Adipose tissue (tissue), 3 donors: ENCODE data around the gene TBL1XR1. TPM values are rescaled to one million over a fixed set of nuclear protein-coding genes. Genes with fewer than 3 reads are reported as not detected.

Experiments used
- H3K27ac ChIP-seq: one replicate; pipeline ENCODE4 v1.5.1; 2013; ENCODE audit warnings: low read depth, low read length
- WGBS, 3 donors: extraction: QIAGEN DNeasy Blood & Tissue Kit; methylation state at CpG; one replicate each; pipeline ENCODE4 v1.1.7; 2013; 5-methylcytosine and 5-hydroxymethylcytosine counted together
- polyA plus RNA-seq, 3 donors: library from polyadenylated mRNA; stranded (reverse); fragments of 200-250 nt; gene quantifications; one replicate each; pipeline ENCODE4 v1.2.3, GENCODE V29; 2013
- donor health status: healthy with polysubstance abuse.
- donor health status: Bipolar disorder and iron deficiency.
- donor health status: healthy.

TBL1XR1 gene
- polyA plus RNA-seq, 3 donors: 10.8 to 34.0 (median 16.0) TPM

DNA sequence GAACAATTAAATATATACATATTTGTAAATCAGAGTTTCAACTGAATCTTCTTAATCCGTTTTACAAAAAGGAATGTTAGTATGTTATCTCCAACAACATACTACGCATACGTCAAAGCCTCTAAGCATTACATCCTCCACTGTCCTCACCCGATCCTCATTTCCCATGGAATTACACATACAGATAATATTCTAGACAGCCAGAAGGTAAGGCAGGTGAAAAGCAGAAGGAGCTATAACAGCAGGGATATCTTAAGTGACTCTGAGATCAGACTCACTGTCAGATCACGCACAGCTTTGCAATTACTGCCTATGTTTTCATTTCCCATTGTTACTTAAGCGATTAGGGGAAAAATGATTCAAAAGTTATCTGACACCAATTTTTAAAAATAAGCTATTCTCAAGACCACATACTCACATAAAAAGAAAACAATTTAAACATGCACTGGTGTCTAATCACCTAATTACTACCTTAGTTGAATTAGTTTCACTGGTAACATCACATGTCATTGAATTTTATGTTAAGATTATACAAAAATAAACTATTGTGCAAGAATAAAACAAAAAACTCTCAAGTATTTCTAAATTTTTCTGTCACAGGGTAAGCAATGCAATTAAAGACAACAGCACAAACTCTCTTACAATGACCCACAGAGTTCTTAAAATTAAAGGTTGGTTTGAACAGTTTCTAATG is 92.8 kb downstream of the TBL1XR1 start:
- no peak overlapping the region for H3K27ac ChIP-seq
- 88 to 92% (median 89%) methylated on average over 6 of the region's 6 CpGs for WGBS, 3 donors

DNA sequence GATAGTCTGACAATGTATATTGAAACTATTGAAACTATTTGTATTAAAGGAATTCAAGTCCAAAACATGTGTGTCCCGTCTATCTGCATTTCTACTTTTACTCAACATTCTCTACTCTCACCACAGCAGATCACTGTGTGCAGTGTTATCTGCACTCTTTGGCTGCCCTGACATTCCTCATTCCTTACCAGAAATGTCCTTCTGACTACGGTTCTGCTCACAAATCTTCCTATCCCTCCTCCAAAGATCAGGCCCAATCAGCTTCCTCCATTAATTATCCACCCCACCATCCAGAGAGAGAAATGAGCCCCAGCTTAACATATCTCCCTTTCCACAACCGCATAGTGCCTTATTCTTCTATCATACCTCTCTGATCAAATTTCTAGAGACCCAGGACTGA is 94.7 kb downstream of the TBL1XR1 start:
- 41 to 65% (median 59%) methylated on average over 3 of the region's 3 CpGs for WGBS, 3 donors
- H3K27ac ChIP-seq: no peak overlapping the region

DNA sequence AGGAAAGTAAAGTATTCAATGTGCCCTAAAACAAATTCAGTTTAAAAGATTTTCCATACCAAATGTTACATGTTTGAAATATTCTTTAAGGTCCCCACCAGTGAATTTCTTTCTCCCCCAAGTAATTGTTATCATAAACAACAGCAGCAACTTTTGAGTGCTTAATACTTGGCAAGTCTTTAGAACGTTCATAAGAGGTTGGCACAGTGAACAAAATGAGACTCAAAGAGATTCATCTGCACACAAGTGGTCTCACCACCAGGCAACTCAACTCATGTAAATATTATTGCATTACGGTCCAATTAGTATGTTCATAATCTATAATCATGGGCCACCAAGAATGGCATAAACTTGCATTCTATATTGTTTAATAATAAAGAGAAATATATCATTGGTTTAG is 98.7 kb downstream of the TBL1XR1 start:
- no peak overlapping the region for H3K27ac ChIP-seq
- WGBS, 3 donors: 31 to 86% (median 74%) methylated on average over 2 of the region's 2 CpGs

DNA sequence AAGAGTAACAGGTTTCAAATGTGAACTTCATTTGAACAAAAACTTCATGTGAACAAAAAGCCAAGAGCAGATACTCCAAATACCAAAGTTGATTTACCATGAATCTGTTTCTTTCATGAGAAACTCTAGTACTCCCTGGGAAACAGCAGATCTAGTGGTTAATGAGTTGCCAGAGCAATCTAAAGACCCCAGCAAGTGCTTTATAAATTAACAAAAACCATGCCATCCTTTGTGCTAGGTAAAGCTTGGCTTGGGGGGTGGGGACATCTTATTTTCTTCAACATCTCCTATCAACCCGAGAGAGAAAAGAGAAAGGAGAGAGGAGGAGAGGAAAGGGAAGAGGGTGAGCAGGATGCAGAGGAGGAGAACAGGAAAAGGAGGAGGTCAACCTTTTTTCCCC is 100.7 kb downstream of the TBL1XR1 start:
- 28 to 57% (median 52%) methylated on average over 1 of the region's 1 CpG for WGBS, 3 donors
- H3K27ac ChIP-seq: no peak overlapping the region

DNA sequence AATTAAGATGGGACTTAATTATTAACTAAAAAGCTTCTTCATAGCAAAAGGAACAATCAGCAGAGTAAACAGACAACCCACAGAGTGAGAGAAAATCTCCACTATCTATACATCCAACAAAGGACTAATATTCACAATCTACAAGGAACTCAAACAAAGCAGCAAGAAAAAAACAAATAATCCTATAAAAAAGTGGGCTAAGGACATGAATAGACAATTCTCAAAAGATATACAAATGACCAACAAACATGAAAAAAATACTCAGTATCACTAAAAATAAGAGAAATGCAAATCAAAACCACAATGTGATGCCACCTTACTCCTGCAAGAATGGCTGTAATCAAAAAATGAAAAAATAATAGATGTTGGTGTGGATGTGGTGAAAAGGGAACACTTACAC is 103.3 kb downstream of the TBL1XR1 start:
- no peak overlapping the region for H3K27ac ChIP-seq

DNA sequence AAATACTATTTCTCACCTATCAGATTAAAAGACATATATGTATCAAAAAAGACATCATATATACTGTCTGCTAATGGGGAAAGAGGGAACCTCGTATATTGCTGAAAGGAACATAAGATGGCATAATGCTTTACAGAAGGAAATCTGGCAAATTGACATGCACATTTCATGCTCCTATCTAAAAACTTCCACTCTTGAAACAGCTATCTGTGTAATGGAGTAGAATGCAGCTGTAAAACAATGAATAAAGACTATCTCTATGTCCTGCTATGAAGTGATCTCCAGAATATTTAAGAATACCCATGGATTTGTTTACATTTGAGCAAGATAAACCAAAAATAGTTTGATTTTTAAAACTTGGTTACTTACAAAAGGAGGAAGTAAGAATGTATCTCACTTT is 107.4 kb downstream of the TBL1XR1 start:
- no peak overlapping the region for H3K27ac ChIP-seq
- WGBS, 3 donors: 46 to 74% (median 48%) methylated on average over 1 of the region's 1 CpG

DNA sequence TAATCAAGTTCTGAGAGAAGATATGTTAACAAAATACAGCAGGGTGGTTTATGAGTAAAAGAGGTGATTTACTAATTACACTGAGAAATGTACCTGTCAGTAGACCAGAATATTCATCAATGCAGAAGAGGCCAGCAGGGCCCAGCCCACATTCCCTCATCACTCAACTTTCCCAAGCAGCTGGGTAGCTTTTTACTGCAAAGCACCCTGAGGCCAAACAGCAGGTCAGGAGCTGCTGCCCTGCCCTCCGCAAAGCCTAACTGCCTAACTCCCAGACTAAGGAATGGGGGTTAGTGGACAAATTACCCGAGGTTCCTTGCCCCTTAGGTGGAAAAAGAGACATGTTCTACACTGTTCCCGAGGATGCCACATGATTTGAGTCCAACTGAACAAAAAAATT is 108.2 kb downstream of the TBL1XR1 start:
- WGBS, 3 donors: 81 to 85% (median 84%) methylated on average over 3 of the region's 3 CpGs
- no peak overlapping the region for H3K27ac ChIP-seq

DNA sequence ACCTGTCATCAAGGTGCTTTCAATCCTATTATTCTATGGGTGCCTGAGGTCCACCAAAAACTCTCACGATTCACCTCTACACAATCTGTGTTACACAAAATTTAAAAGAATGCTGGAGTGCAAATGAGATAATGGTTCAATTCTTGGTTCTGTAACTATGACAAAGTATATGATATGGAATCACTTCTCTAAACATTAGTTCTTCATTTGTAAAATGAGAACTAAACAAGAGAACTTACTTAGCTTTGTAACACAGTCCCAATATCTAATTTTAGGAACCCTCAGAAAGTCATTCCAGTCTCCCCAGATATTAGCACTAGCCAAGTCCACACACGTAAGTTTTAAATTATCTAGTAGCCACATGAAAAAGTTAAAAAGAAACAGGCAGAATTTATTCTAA is 111.5 kb downstream of the TBL1XR1 start:
- H3K27ac ChIP-seq: no peak overlapping the region
- 43 to 71% (median 55%) methylated on average over 2 of the region's 2 CpGs for WGBS, 3 donors

DNA sequence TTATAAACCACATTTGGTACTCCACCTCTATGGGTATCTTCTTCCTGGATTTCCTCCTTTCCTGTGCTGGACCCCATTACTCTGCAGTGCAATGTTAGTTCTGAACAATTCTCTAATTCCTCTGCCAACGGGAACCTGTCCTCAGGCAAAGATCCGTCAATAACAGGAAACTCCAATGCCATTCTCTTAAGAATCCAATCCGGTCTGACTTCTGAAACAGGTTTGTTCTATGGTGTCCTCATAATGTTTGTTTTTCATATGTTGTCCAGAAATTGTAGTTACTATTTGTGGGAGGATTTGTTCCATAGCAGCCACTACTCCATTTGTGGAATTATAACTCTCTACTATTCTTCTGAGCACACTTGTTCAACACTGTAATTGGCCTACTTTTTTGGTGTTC is 112.7 kb downstream of the TBL1XR1 start:
- WGBS, 3 donors: 78 to 85% (median 84%) methylated on average over 3 of the region's 3 CpGs
- H3K27ac ChIP-seq: no peak overlapping the region

DNA sequence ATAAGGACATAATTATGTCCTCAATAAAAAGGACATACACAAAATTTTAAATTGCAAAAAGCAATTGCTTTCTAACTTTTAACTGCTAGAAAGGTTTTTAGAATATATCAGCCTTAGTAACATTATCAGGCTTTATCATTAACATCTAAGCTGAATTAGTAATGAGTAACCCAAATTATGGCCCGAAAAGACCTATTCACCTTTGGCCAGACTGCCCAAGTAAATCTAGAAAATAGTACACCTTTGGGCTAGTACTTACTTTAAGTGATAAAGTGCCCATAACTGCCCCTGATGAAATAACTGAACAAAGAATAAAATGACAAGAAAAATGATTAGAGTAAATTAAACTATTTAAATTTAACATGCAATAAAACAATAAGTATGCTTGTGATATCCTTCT is 117.2 kb downstream of the TBL1XR1 start:
- H3K27ac ChIP-seq: no peak overlapping the region
- WGBS, 3 donors: 29 to 92% (median 88%) methylated on average over 1 of the region's 1 CpG

DNA sequence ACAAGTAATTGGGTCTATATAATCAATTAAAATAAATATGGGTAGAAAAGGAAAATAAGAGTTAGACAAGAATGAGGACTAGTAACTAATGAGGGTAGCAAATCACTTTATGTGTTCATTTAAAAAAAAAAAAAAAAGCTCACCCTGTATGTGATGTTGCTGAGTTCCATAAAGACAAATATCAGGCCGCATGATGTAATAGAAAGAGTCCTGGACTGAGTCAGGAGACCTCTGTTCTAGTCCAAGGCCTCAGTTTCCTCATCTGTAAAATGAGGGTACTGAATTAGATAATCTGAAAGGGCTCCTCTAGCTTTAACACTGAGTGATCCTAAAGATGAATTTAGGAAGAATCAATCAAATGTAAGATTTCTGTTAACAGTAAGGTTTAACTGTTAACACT is 117.6 kb downstream of the TBL1XR1 start:
- no peak overlapping the region for H3K27ac ChIP-seq
- WGBS, 3 donors: 84 to 100% (median 98%) methylated on average over 1 of the region's 1 CpG

DNA sequence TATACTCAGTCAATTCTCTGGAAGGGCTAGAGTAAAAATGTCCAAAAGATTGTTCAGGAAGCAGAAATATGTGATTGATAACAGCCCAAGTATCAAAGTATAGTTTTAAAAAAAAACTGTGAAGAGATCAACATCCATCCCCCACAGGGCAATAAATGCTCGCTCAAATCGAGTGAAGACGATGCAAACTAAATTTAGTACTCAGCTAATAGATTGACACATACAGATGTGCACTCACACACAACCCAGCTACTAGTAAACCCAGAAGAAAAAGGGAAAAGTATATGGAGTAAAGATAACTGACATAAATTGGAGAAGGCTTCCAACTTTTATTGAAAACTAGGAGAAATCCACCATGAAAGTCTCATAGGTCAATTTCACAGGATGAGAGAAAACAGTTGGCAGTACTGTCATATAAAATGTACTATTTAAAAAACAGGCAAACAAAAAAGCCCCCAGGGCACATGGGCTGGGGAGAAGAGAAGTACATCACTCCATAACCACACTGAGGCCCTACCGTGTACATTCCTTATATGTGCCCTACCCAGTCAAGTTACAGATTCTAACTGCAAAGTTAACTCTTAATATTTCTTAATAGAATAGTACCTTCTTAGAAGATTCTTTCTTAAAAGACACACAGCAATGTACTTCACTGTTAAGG is 125.7 kb downstream of the TBL1XR1 start:
- no peak overlapping the region for H3K27ac ChIP-seq
- WGBS, 3 donors: 72 to 89% (median 76%) methylated on average over 4 of the region's 4 CpGs

DNA sequence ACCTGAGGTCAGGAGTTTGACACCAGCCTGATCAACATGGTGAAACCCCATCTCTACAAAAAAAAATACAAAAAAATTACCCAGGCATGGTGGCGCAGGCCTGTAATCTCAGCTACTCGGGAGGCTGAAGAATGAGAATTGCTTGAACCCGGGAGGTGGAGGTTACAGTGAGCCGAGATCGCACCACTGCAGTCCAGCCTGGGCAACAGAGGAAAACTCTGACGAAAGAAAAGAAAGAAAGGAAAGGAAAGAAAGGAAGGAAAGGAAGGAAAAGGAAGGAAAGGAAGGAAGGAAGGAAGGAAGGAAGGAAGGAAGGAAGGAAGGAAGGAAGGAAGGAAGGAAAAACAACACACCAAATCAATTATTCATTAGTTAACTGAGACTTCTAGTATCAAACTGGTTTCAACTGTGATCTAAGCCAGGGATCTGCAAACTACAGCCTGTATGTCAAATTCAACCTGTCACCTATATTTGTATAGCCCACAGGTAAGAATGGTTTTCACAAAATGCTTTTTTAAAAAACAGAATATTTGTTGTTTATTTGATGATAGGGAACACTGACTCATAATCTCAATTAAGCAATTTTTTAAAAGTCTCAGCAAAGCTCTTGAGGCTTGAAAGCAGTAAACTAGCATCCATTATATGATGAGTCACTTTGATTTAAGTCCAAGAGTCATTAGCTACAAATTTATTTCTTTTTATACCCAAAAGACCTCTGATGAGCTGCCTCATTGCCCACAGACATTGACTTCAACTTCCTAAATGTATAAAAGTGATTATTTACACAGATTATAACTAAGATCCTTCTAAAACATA is 127.6 kb downstream of the TBL1XR1 start:
- WGBS, 3 donors: 93 to 96% (median 95%) methylated on average over 6 of the region's 6 CpGs
- H3K27ac ChIP-seq: no peak overlapping the region

DNA sequence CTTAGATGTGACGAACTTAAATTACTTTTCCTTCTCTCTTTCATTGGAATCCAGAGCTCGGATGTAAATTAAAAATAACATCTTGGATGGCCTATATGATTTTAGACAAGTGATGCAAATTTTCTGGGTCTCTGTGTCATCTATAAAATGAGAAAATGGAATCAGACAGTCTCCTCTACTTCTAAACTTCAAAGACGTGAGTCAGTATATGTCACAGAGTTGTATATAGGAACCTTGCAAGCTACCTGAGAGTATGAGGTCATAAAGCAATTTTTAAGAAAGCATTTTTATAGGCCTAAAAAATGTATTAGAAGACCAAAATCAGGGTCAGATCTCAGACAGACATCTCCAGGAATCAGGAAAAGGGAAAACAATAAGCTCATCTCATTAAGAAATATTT is 128.3 kb downstream of the TBL1XR1 start:
- 93 to 97% (median 96%) methylated on average over 3 of the region's 3 CpGs for WGBS, 3 donors
- H3K27ac ChIP-seq: no peak overlapping the region

DNA sequence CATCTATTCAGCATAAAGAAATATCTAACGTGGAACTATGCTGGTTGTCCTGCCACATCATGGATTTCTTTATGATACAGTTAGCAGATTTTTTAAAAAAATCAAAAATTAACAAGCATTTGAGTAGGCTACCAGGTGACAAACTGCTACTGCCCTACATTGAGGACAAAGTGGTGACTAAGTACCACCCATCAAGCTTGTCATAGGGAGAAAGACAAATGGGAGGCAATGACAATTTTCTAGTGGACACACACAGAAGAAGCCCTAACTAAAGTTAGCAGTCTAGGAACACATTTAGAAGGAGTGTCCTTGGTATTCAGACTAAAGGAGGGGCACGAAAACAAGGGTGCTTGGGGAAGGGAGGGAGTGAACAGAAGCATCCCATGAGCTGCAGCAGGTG is 131.2 kb downstream of the TBL1XR1 start:
- no peak overlapping the region for H3K27ac ChIP-seq
- WGBS, 3 donors: 90 to 94% (median 92%) methylated on average over 2 of the region's 2 CpGs

DNA sequence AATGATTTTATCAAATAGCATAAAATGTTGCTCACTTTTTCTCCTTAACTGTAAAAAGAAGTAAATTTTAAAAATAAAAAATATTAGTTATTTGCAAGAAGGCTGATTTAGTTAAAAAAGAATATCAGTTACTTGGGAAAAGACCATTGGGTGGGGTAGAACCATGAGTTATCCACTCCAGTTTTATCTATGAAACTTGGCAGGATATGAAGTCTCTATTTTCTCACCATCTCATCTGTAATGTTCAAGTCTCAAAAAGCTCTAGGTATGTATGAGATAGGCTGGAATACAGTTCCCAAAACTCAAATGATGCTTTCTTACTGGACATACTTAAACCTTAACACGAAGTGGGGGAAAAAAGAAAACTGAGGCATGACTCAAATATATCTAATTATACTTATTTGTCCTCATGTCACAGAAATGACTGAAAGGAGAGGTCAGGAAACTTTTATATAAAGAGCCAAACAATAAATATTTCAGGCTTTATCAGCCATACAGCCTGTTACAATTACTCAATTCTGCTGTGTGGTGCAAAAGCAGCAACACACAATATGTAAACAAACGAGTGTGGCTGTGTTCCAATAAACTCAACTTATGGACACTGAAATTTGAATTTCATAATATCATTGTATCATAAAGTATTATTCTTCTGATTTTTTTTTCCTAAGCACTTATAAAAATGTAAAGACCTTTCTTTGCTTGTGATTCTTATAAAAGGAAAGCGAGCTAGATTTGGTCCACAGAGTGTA is 131.8 kb downstream of the TBL1XR1 start:
- no peak overlapping the region for H3K27ac ChIP-seq
- WGBS, 3 donors: 78 to 82% (median 79%) methylated on average over 3 of the region's 3 CpGs

DNA sequence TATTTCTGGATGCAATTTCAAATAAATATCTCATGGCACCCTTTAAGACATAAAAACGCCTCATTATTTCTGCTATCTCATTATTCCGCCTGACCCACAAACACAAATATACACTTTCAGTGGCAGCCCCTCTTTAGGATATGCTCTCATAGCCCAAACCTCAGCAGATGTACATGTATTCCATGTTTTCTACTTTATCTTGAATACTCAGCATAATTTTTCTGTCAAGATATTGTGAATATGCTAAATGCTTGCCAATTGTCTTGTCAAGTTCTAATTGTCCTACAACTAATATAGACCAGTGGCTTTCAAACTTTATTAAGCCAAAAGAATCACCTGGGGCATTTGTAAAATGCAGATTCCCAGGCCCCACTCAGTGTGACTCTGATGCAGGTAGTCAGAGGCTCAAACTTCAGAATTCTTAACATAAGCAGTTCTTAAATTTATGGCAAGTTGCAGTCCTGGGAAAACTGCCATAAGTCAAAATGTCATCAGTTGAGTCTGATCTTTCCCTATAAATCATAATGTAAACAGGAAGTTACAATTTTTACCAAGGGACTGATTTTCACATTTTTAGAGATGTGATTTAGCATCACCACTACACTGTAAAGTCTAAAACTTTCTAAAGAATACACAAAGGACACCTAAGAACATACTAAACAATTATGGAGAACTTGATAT is 135.1 kb downstream of the TBL1XR1 start:
- WGBS, 3 donors: 88 to 94% (median 88%) methylated on average over 2 of the region's 2 CpGs
- H3K27ac ChIP-seq: no peak overlapping the region

DNA sequence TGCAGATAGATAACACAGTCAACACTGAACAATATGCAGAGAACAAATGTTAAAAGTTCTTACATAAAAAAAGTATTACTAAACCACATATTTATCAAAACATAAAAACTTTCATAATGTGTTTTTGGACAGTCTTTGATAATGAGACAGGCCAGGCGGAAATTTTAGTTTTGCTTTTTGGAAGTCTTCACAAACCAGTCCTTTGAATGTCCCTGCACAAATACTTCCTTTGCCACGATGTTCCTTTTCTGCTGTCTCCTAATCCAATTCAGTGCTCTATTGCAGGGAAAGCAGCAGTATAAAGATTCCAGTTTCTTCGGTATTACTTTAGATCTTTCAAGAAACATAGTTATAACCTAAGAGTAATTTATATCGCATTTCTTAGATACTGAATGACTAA is 135.9 kb downstream of the TBL1XR1 start:
- no peak overlapping the region for H3K27ac ChIP-seq
- 57 to 78% (median 62%) methylated on average over 4 of the region's 4 CpGs for WGBS, 3 donors
